ENCODE measurements around the gene SP3.

- TF ChIP-seq CTCF (optimal IDR thresholded peaks at IDR 0.05 in 1 of 3, IDR thresholded peaks at IDR 0.05 in 1 of 3, conservative IDR thresholded peaks at IDR 0.05 in 1 of 3; ENCODE audit: extremely low read depth in 1 of 3, insufficient read depth in 2 of 3, low read length in 3 of 3) (no peak), EZH2 (IDR thresholded peaks at IDR 0.05; ENCODE audit: low read length) (no peak)
Observed at GRCh38 chr2:173922068-173922467, 43.1 kb downstream of the SP3 start.

All from keratinocyte (primary cell).